Measurements from ENCODE around the gene TPI1. TPM values are rescaled to one million over a fixed set of nuclear protein-coding genes. Genes with fewer than 3 reads are reported as not detected.
A peak's percentile ranks its signal among the peaks of the same experiment; 100 is the strongest.

TPI1 gene
- total and polyA plus RNA-seq, 9 donors, result 136 to 594 (median 295) TPM

GRCh38 chr12:6830286-6830890, 36.9 kb upstream of the TPI1 start:
- peaks cover 6% of the 10 kb centered on the region for H3K4me1 ChIP-seq (ENCODE audit: insufficient read depth)
- no peaks in the 10 kb centered on the region for H3K9me3 ChIP-seq
- WGBS, 3 donors, result 82 to 85% (median 84%) methylated on average over 11 of the region's 11 CpGs
- H3K36me3 ChIP-seq, result no peaks in the 10 kb centered on the region
- no peak overlapping the region for H3K27ac ChIP-seq
- peak in 1 of 5 donors; percentile 39 for DNase-seq
- intact Hi-C loops (cut with DNase I), result no loop called here
- H3K4me3 ChIP-seq, result no peak overlapping the region
- TF ChIP-seq EP300 (IDR thresholded peaks at IDR 0.05), result no peak
- no peak for TF ChIP-seq POLR2A (IDR thresholded peaks at IDR 0.05)
- no peak for TF ChIP-seq CTCF (IDR thresholded peaks at IDR 0.05)
- H3K27me3 ChIP-seq, result no peaks in the 10 kb centered on the region

- no peaks in the 10 kb centered on the region for H3K36me3 ChIP-seq
- WGBS, 3 donors, result 80 to 89% (median 85%) methylated on average over 6 of the region's 6 CpGs
- no peaks in the 10 kb centered on the region for H3K27me3 ChIP-seq
- no peak overlapping the region for H3K27ac ChIP-seq
- no peak for TF ChIP-seq EP300 (IDR thresholded peaks at IDR 0.05)
- no peak for TF ChIP-seq POLR2A (IDR thresholded peaks at IDR 0.05)
- no peak for TF ChIP-seq CTCF (IDR thresholded peaks at IDR 0.05)
- no peak overlapping the region for H3K4me3 ChIP-seq
- H3K4me1 ChIP-seq (ENCODE audit: insufficient read depth), result peaks cover 4% of the 10 kb centered on the region
- intact Hi-C loops (cut with DNase I), result no loop called here
- no peaks in the 10 kb centered on the region for H3K9me3 ChIP-seq
- no peak for DNase-seq
These were observed 36.3 kb upstream of the TPI1 start for GRCh38 chr12:6830999-6831398.

- no peaks in the 10 kb centered on the region for H3K36me3 ChIP-seq
- no peak for DNase-seq
These were observed 35.8 kb upstream of the TPI1 start for GRCh38 chr12:6831450-6831995.

GRCh38 chr12:6832125-6832524, 35.2 kb upstream of the TPI1 start:
- Histone ChIP-seq H3K4me3 (no peak overlapping the region), H3K27ac (no peak overlapping the region), H3K9me3 (no peaks in the 10 kb centered on the region), H3K36me3 (no peaks in the 10 kb centered on the region), H3K27me3 (no peaks in the 10 kb centered on the region), H3K4me1 (ENCODE audit: insufficient read depth) (peaks cover 1% of the 10 kb centered on the region)
- DNase-seq, result no peak
- TF ChIP-seq CTCF (IDR thresholded peaks at IDR 0.05), result no peak
- TF ChIP-seq POLR2A (IDR thresholded peaks at IDR 0.05), result no peak
- no peak for TF ChIP-seq EP300 (IDR thresholded peaks at IDR 0.05)
- WGBS, 3 donors, result 84 to 88% (median 86%) methylated on average over 4 of the region's 4 CpGs
- intact Hi-C loops (cut with DNase I), result no loop called here

More at GRCh38 chr12:6831450-6831995, 35.8 kb upstream of the TPI1 start:
- TF ChIP-seq CTCF (IDR thresholded peaks at IDR 0.05), result no peak
- 78 to 81% (median 81%) methylated on average over 12 of the region's 12 CpGs for WGBS, 3 donors
- no peak overlapping the region for H3K27ac ChIP-seq
- no peaks in the 10 kb centered on the region for H3K9me3 ChIP-seq
- intact Hi-C loops (cut with DNase I), result no loop called here
- H3K4me3 ChIP-seq, result no peak overlapping the region
- no peaks in the 10 kb centered on the region for H3K27me3 ChIP-seq
- peaks cover 4% of the 10 kb centered on the region for H3K4me1 ChIP-seq (ENCODE audit: insufficient read depth)
